HG02943 (cell line): Measurements from ENCODE around the gene MIAT.
"Not testable (repeated sequence)": the region's sequence is repeated elsewhere in the genome, so short reads cannot be mapped to it uniquely, and the experiment has no call there.

Experiments
- ATAC-seq: cut with Tn5 transposase; IDR thresholded peaks from one replicate; pipeline ENCODE4 v1.9.1; 2021; ENCODE audit warnings: mild to moderate bottlenecking, low read depth, moderate library complexity; ENCODE audit not compliant: unreplicated experiment

MIAT gene

GRCh38 chr22:26690654-26691376 is 33.4 kb downstream of the MIAT start:
- ATAC-seq = no peak

GRCh38 chr22:26691377-26691716 is 34.0 kb downstream of the MIAT start:
- no peak for ATAC-seq

- ATAC-seq = no peak
Measured at GRCh38 chr22:26692215-26692614, 34.8 kb downstream of the MIAT start.

- ATAC-seq = no peak
Measured at GRCh38 chr22:26697151-26697550, 39.8 kb downstream of the MIAT start.

- ATAC-seq = no peak
Measured at GRCh38 chr22:26700462-26700861, 43.1 kb downstream of the MIAT start.

GRCh38 chr22:26700886-26701285 is 43.5 kb downstream of the MIAT start:
- no peak for ATAC-seq

- no peak for ATAC-seq
Measured at GRCh38 chr22:26701323-26701722, 43.9 kb downstream of the MIAT start.

- ATAC-seq = no peak
Measured at GRCh38 chr22:26702906-26703830, 45.8 kb downstream of the MIAT start.

- not testable (repeated sequence) for ATAC-seq
Measured at GRCh38 chr22:26705379-26705778, 48.0 kb downstream of the MIAT start.

- no peak for ATAC-seq
Measured at GRCh38 chr22:26707090-26707489, 49.7 kb downstream of the MIAT start.

- ATAC-seq = no peak
Measured at GRCh38 chr22:26707581-26707980, 50.2 kb downstream of the MIAT start.

- no peak for ATAC-seq
Measured at GRCh38 chr22:26708256-26709009, 51.0 kb downstream of the MIAT start.

GRCh38 chr22:26709617-26710390 is 52.4 kb downstream of the MIAT start:
- no peak for ATAC-seq

- ATAC-seq = no peak
Measured at GRCh38 chr22:26711205-26711963, 54.0 kb downstream of the MIAT start.

GRCh38 chr22:26712158-26712557 is 54.8 kb downstream of the MIAT start:
- ATAC-seq = no peak

GRCh38 chr22:26713823-26714449 is 56.5 kb downstream of the MIAT start:
- ATAC-seq = no peak

- no peak for ATAC-seq
Measured at GRCh38 chr22:26714971-26715370, 57.6 kb downstream of the MIAT start.

GRCh38 chr22:26715392-26715936 is 58.1 kb downstream of the MIAT start:
- ATAC-seq = no peak

- ATAC-seq = no peak
Measured at GRCh38 chr22:26718488-26718887, 61.1 kb downstream of the MIAT start.
